ENCODE data around the gene ACSF3.
"Not testable (repeated sequence)": the region's sequence is repeated elsewhere in the genome, so short reads cannot be mapped to it uniquely, and the experiment has no call there.

The ACSF3 gene

GRCh38 chr16:89175280-89176146, 81.9 kb downstream of the ACSF3 start:
- DNase-seq (ENCODE audit: low spot score), result no peak

GRCh38 chr16:89176147-89176690, 82.6 kb downstream of the ACSF3 start:
- no peak for DNase-seq (ENCODE audit: low spot score)

DNA sequence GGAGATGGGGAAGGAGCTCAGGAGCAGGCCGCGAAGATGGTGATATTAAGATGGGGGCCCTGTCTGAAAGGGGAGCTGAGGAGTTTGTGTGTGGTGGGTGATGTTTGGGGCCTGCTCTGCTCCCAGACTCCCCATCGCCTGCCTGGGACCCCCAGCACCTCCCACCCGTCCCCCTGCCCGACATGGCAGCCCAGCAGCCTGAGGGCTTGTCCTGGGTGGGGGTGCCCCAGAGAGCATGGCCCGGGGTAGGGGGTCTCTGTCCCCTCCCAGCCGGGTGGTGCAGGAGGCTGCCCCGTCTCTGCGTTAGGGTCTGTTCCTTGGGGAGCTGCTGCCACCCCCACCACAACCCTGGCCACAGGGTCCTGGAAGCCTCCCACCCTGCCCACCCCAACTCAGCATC, 83.1 kb downstream of the ACSF3 start:
- DNase-seq (ENCODE audit: low spot score), result no peak

DNA sequence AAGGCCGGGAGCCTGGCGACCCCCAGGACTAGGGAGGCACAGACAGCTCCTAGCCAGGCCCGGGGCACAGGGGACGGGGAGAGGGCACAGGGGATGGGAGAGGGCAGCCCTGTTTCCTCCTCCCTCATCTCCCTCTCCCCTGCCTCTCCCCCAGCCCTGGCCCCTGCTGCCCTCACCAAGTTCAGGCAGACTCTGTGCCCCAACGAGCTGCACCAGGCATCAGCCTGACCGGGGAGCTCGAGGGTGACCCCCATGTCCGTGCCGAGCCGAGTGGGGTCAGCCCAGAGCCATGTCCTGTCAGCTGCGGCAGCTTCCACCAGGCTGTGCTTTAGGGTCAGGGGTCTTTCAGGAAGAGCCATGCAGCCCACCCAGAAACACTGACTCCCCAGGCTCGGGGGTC, 83.8 kb downstream of the ACSF3 start:
- DNase-seq (ENCODE audit: low spot score), result no peak

GRCh38 chr16:89178453-89179147, 84.9 kb downstream of the ACSF3 start:
- DNase-seq (ENCODE audit: low spot score), result no peak

DNA sequence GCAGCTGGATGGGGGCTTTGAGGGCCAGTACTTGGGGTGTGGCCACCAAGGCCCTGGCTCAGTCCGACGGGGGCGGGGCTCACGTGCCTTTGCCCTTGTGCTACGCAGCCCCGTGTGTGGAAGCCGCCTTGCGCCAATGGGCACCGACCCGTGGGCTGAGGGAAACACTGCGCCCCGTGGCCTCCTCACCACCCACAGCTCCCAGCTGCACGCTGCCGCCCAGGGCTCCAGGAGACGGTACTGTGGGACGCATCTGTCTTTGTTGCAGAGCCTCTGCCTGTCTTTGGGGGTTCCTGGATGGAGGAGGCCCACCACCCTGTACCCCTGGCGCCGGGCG, 85.5 kb downstream of the ACSF3 start:
- DNase-seq (ENCODE audit: low spot score), result no peak

DNA sequence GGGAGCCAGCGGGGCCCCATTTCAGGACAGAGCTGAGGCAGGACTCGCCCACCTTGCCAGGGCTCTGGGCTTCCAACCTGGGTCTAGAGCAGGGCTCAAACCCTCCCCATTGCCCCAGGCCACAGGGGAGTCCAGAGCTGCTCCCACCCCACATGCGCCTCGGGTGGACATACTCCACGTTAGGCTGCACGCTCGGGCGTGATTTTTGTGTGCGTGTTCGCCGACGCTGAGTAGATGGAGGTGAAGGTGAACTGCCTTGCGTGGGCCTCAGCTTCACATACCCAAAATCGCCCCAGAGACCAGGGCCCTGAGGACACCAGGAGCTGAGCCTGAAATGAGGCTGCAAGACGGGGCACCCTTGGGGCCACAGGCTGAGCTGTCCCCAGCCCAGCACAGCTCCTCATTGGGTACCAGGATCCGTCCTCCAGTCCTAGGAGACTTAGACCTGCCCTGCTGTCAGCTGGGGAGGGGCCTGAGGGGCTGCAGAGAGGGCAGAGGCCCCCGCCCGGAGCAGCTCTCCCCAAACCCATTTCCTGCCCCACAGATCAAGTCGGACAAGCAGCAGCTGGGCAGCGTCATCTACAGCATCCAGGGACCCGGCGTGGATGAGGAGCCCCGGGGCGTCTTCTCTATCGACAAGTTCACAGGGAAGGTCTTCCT, 86.1 kb downstream of the ACSF3 start:
- DNase-seq (ENCODE audit: low spot score), result no peak

GRCh38 chr16:89183463-89183862, 89.8 kb downstream of the ACSF3 start:
- no peak for DNase-seq (ENCODE audit: low spot score)

DNA sequence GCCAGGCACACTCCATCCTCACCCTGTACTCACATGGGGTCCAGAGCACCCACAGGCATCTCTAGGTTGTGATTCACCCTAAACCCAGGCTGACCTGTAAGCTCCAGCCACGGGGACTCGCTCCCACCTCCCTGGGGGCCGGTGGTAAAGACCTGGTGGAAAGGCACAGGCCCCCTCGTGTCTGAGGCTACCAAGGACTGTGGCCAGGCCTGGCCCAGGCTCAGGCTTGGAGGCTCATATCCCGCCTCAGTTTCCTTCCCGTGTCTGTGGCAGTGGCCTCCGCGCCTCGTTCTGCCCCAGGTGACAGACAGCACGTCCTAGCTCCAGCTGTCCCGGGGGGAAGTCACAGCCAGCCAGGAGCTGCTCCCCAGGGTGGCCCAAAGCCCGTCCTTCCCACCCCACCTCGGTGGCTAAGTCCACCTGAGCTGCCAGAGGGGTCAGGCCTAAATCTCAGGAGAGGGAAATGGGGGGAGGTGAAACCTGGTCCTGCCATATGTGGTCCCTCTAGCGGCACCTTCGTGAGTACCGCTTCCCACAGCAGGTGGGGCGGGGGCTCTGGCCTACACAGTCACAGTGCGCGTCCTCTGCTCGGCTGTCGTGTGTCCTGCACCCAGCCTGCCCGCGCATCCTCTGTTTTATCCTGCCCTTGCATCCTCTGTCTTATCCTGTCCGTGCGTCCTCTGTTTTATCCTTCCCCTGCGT, 90.5 kb downstream of the ACSF3 start:
- no peak for DNase-seq (ENCODE audit: low spot score)

DNA sequence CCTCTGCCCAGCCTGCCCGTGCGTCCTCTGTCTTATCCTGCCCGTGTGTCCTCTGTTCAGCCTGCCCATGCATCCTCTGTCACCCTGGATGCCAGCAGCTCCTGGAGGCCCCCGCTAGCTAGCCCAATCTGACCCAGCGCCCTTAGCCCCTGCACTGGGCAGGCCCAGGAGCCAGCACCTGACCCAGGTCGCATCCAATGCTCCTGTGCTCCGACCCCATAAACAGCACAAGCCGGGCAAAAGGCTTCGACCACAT, 91.0 kb downstream of the ACSF3 start:
- DNase-seq (ENCODE audit: low spot score), result no peak

GRCh38 chr16:89184933-89185794, 91.5 kb downstream of the ACSF3 start:
- no peak for DNase-seq (ENCODE audit: low spot score)

DNA sequence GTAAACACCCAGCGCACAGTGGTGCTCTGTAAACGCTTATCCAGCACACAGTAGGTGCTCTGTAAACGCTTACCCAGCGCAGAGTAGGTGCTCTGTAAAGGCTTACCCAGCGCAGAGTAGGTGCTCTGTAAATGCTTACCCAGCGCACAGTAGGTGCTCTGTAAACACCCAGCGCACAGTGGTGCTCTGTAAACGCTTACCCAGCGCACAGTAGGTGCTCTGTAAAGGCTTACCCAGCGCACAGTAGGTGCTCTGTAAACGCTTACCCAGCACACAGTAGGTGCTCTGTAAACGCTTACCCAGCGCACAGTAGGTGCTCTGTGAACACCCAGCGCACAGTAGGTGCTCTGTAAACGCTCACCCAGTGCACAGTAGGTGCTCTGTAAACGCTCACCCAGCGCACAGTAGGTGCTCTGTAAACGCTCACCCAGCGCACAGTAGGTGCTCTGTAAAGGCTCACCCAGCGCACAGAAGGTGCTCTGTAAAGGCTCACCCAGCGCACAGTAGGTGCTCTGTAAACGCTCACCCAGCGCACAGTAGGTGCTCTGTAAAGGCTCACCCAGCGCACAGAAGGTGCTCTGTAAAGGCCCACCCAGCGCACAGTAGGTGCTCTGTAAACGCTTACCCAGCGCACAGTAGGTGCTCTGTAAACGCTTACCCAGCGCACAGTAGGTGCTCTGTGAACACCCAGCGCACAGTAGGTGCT, 92.4 kb downstream of the ACSF3 start:
- DNase-seq (ENCODE audit: low spot score), result not testable (repeated sequence)

GRCh38 chr16:89186593-89187031, 93.0 kb downstream of the ACSF3 start:
- not testable (repeated sequence) for DNase-seq (ENCODE audit: low spot score)

GRCh38 chr16:89187032-89187769, 93.5 kb downstream of the ACSF3 start:
- no peak for DNase-seq (ENCODE audit: low spot score)

- DNase-seq (ENCODE audit: low spot score), result no peak
Measured at GRCh38 chr16:89187770-89188392, 94.2 kb downstream of the ACSF3 start.

- not testable (repeated sequence) for DNase-seq (ENCODE audit: low spot score)
Measured at GRCh38 chr16:89188471-89189357, 95.1 kb downstream of the ACSF3 start.

- DNase-seq (ENCODE audit: low spot score), result no peak
Measured at GRCh38 chr16:89189358-89190025, 95.8 kb downstream of the ACSF3 start.
